ENCODE data around the gene HIGD1A. TPM values are rescaled to one million over a fixed set of nuclear protein-coding genes. Genes with fewer than 3 reads are reported as not detected.

The HIGD1A gene
- total and polyA plus RNA-seq, 9 of the 15 experiments (the other 6 are each of a cell fraction or from before 2014, with no cell fraction given), result 165 to 1,185 (median 333) TPM

- peaks cover 0 to 2% of the 10 kb centered on the region in 2 experiments; a peak in 1 of 5 replicates for H3K27me3 ChIP-seq (ENCODE audit: control insufficient read depth in 2 of 2, insufficient read depth in 2 of 2, low read length in 2 of 2)
- H3K36me3 ChIP-seq (ENCODE audit: control insufficient read depth, insufficient read depth, low read length), result no peaks in the 10 kb centered on the region
- no peak overlapping the region for H2AFZ ChIP-seq (ENCODE audit: low read depth, low read length)
- no peaks in the 10 kb centered on the region for H4K20me1 ChIP-seq (replicated peaks; ENCODE audit: control insufficient read depth, insufficient read depth, low read length)
- no peak for FAIRE-seq
- WGBS (ENCODE audit: insufficient coverage, low coverage, missing lambda C conversion rate), result 9% methylated on average over 5 of the region's 5 CpGs
- DNase-seq (ENCODE audit: extremely low read depth in 1 of 4, low spot score in 3 of 4), result no peak
- no peak for ATAC-seq
- no peaks in the 10 kb centered on the region for H3K9me3 ChIP-seq (replicated peaks; ENCODE audit: control insufficient read depth, insufficient read depth, low read depth, low read length)
- POLR2A ChIA-PET, result interaction anchor here (1.0 kb wide), 1 partner anchor 24 kb away, joined by 4 read pairs; the partner anchor contains the start of gene HIGD1A
- no TSS peak for BruUV-seq (replicated peaks)
- no peaks in the 10 kb centered on the region for H3K79me2 ChIP-seq (ENCODE audit: control insufficient read depth, insufficient read depth, low read length)
- no peak overlapping the region for H3K4me3 ChIP-seq
- no peaks in the 10 kb centered on the region for H3K9me1 ChIP-seq (ENCODE audit: control insufficient read depth, insufficient read depth, low read length)
- no peaks in the 10 kb centered on the region for H3K4me1 ChIP-seq (replicated peaks in 1 of 2; ENCODE audit: control insufficient read depth in 2 of 2, insufficient read depth in 2 of 2, low read length in 2 of 2)
- H3K4me2 ChIP-seq (ENCODE audit: insufficient read depth, low read length), result no peak overlapping the region
- no peak overlapping the region for H3K27ac ChIP-seq (ENCODE audit: extremely low read depth, low read depth, low read length)
- in situ Hi-C loops (cut with MboI), result loop anchor here (5.0 kb wide), 1 partner anchor 47 kb away; no protein-coding TSS in a partner anchor
- CTCF ChIA-PET (ENCODE audit: low intra/inter-chr PET ratio), result interaction anchor here (0.5 to 4.5 kb wide), 4 partner anchors 48 to 599 kb away, joined by 3 to 61 read pairs (median 30); no protein-coding TSS in a partner anchor
- intact Hi-C loops (cut with micrococcal nuclease), result no loop called here
- no peak overlapping the region for H3K9ac ChIP-seq (ENCODE audit: insufficient read depth in 1 of 2, low read depth in 2 of 2, low read length in 2 of 2)
- no peak for TF ChIP-seq EZH2 (IDR thresholded peaks at IDR 0.05; ENCODE audit: borderline replicate concordance, low read depth, low read length)
- TF ChIP-seq, protein P1, sequence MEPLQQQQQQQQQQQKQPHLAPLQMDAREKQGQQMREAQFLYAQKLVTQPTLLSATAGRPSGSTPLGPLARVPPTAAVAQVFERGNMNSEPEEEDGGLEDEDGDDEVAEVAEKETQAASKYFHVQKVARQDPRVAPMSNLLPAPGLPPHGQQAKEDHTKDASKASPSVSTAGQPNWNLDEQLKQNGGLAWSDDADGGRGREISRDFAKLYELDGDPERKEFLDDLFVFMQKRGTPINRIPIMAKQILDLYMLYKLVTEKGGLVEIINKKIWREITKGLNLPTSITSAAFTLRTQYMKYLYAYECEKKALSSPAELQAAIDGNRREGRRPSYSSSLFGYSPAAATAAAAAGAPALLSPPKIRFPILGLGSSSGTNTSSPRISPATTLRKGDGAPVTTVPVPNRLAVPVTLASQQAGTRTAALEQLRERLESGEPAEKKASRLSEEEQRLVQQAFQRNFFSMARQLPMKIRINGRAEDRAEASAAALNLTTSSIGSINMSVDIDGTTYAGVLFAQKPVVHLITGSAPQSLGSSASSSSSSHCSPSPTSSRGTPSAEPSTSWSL (CRISPR knock-in tag; IDR thresholded peaks at IDR 0.05; ENCODE audit: borderline replicate concordance), result no peak
- TF ChIP-seq TCF7 (IDR thresholded peaks at IDR 0.05; ENCODE audit: borderline replicate concordance), result no peak
- TF ChIP-seq DACH1 (IDR thresholded peaks at IDR 0.05; ENCODE audit: partially characterized antibody), result no peak
- no peak for TF ChIP-seq FOXJ2 (tag; IDR thresholded peaks at IDR 0.05)
- TF ChIP-seq RBFOX2 (IDR thresholded peaks at IDR 0.05; ENCODE audit: low read depth, low read length), result no peak
- TF ChIP-seq, protein P2, sequence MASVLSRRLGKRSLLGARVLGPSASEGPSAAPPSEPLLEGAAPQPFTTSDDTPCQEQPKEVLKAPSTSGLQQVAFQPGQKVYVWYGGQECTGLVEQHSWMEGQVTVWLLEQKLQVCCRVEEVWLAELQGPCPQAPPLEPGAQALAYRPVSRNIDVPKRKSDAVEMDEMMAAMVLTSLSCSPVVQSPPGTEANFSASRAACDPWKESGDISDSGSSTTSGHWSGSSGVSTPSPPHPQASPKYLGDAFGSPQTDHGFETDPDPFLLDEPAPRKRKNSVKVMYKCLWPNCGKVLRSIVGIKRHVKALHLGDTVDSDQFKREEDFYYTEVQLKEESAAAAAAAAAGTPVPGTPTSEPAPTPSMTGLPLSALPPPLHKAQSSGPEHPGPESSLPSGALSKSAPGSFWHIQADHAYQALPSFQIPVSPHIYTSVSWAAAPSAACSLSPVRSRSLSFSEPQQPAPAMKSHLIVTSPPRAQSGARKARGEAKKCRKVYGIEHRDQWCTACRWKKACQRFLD (CRISPR knock-in tag; IDR thresholded peaks at IDR 0.05), result no peak
- no peak for TF ChIP-seq EP400 (IDR thresholded peaks at IDR 0.05)
- TF ChIP-seq KAT7 (CRISPR knock-in tag; IDR thresholded peaks at IDR 0.05; ENCODE audit: borderline replicate concordance), result no peak
- no peak for TF ChIP-seq ETV5 (CRISPR knock-in tag; IDR thresholded peaks at IDR 0.05; ENCODE audit: low read depth)
- TF ChIP-seq HBP1 (CRISPR knock-in tag; IDR thresholded peaks at IDR 0.05), result no peak
- no peak for TF ChIP-seq HDGF (IDR thresholded peaks at IDR 0.05)
- TF ChIP-seq, protein P3, sequence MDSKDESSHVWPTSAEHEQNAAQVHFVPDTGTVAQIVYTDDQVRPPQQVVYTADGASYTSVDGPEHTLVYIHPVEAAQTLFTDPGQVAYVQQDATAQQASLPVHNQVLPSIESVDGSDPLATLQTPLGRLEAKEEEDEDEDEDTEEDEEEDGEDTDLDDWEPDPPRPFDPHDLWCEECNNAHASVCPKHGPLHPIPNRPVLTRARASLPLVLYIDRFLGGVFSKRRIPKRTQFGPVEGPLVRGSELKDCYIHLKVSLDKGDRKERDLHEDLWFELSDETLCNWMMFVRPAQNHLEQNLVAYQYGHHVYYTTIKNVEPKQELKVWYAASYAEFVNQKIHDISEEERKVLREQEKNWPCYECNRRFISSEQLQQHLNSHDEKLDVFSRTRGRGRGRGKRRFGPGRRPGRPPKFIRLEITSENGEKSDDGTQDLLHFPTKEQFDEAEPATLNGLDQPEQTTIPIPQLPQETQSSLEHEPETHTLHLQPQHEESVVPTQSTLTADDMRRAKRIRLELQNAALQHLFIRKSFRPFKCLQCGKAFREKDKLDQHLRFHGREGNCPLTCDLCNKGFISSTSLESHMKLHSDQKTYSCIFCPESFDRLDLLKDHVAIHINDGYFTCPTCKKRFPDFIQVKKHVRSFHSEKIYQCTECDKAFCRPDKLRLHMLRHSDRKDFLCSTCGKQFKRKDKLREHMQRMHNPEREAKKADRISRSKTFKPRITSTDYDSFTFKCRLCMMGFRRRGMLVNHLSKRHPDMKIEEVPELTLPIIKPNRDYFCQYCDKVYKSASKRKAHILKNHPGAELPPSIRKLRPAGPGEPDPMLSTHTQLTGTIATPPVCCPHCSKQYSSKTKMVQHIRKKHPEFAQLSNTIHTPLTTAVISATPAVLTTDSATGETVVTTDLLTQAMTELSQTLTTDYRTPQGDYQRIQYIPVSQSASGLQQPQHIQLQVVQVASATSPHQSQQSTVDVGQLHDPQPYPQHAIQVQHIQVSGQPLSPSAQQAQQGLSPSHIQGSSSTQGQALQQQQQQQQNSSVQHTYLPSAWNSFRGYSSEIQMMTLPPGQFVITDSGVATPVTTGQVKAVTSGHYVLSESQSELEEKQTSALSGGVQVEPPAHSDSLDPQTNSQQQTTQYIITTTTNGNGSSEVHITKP (IDR thresholded peaks at IDR 0.05; ENCODE audit: partially characterized antibody), result no peak
- no peak for TF ChIP-seq HLTF (IDR thresholded peaks at IDR 0.05)
- no peak for TF ChIP-seq ZBED1 (IDR thresholded peaks at IDR 0.05)
- no peak for TF ChIP-seq ZNF224 (CRISPR knock-in tag; IDR thresholded peaks at IDR 0.05)
Observed at GRCh38 chr3:42829083-42829627, 24.9 kb upstream of the HIGD1A start.
